Neuronal stem cell (in vitro differentiated cells): ENCODE data around the gene OBP2A.

Experiments used
- DNase-seq: peaks from one replicate; pipeline ENCODE4 v3.0.0-alpha.2; 2013; ENCODE audit warnings: low spot score
- H2AFZ ChIP-seq: one replicate; pipeline ENCODE4 v1.6.1; 2013; ENCODE audit warnings: mild to moderate bottlenecking, low read length, inconsistent platforms
- H2AK5ac ChIP-seq: 2 replicates; pipeline ENCODE4 v1.6.1; 2013; ENCODE audit warnings: low read depth, mild to moderate bottlenecking, inconsistent platforms, low read length, moderate library complexity, mixed read lengths
- H2BK120ac ChIP-seq: 2 replicates; pipeline ENCODE4 v1.6.1; 2013; ENCODE audit warnings: low read depth, mild to moderate bottlenecking, inconsistent platforms, low read length, moderate library complexity, mixed read lengths
- H2BK12ac ChIP-seq: one replicate; pipeline ENCODE4 v1.6.1; 2013; ENCODE audit warnings: low read length, inconsistent platforms
- H2BK15ac ChIP-seq: 2 replicates; pipeline ENCODE4 v1.6.1; 2013; ENCODE audit warnings: mild to moderate bottlenecking, low read length, inconsistent platforms, mixed read lengths
- H2BK5ac ChIP-seq: one replicate; pipeline ENCODE4 v1.6.1; 2013; ENCODE audit warnings: inconsistent platforms, mild to moderate bottlenecking, low read length, moderate library complexity
- H3K14ac ChIP-seq: one replicate; pipeline ENCODE4 v1.6.1; 2013; ENCODE audit warnings: low read length, inconsistent platforms
- H3K18ac ChIP-seq: 2 replicates; pipeline ENCODE4 v1.6.1; 2013; ENCODE audit warnings: low read length, inconsistent platforms
- H3K23ac ChIP-seq: 2 replicates; pipeline ENCODE4 v1.6.1; 2013; ENCODE audit warnings: low read depth, mild to moderate bottlenecking, mixed read lengths, low read length, inconsistent platforms; ENCODE audit not compliant: poor library complexity
- H3K27ac ChIP-seq: replicated peaks from 3 replicates; pipeline ENCODE4 v1.5.1; 2013; ENCODE audit warnings: low read length, inconsistent platforms
- H3K27me3 ChIP-seq, 3 experiments: 2 replicates each; pipeline ENCODE4 v1.6.1; 2013; ENCODE audit warnings: low read length in 3 of 3, mild to moderate bottlenecking in 2 of 3, inconsistent platforms in 1 of 3, low read depth in 1 of 3, mixed read lengths in 1 of 3, moderate library complexity in 1 of 3; ENCODE audit not compliant: control insufficient read depth in 3 of 3, insufficient read depth in 3 of 3
- H3K36me3 ChIP-seq, 2 donors: replicated peaks in 1 of 2; 2 replicates each; pipeline ENCODE4 v1.6.1; 2013; ENCODE audit warnings: low read length in 2 of 2; ENCODE audit not compliant: control insufficient read depth in 2 of 2, insufficient read depth in 2 of 2
- H3K4ac ChIP-seq: 2 replicates; pipeline ENCODE4 v1.6.1; 2013; ENCODE audit warnings: inconsistent platforms, mild to moderate bottlenecking, low read length, moderate library complexity
- H3K4me1 ChIP-seq, 2 donors: 1 replicate in 1 of 2; 2 replicates in 1 of 2; pipeline ENCODE4 v1.6.1; 2013; ENCODE audit warnings: low read length in 2 of 2, low read depth in 1 of 2; ENCODE audit not compliant: control insufficient read depth in 2 of 2, insufficient read depth in 1 of 2
- H3K4me2 ChIP-seq: one replicate; pipeline ENCODE4 v1.6.1; 2013; ENCODE audit warnings: mild to moderate bottlenecking, low read length, inconsistent platforms; ENCODE audit not compliant: insufficient read depth, poor library complexity, severe bottlenecking
- H3K4me3 ChIP-seq, 2 donors: 2 replicates each; pipeline ENCODE4 v1.5.1; 2013; ENCODE audit warnings: low read length in 2 of 2, mild to moderate bottlenecking in 2 of 2, inconsistent platforms in 1 of 2, moderate library complexity in 1 of 2
- H3K79me1 ChIP-seq: one replicate; pipeline ENCODE4 v1.6.1; 2013; ENCODE audit warnings: low read depth, mild to moderate bottlenecking, inconsistent platforms, low read length, moderate library complexity
- H3K9ac ChIP-seq: one replicate; pipeline ENCODE4 v1.6.1; 2013; ENCODE audit warnings: mild to moderate bottlenecking, low read depth, low read length, inconsistent platforms; ENCODE audit not compliant: poor library complexity
- H3K9me3 ChIP-seq, 2 donors: replicated peaks in 1 of 2; 2 replicates each; pipeline versions ENCODE3 to v1.6.1; 2013; ENCODE audit warnings: low read length in 2 of 2, mild to moderate bottlenecking in 2 of 2, inconsistent platforms in 1 of 2, low read depth in 1 of 2, mixed read lengths in 1 of 2, moderate library complexity in 1 of 2; ENCODE audit not compliant: control insufficient read depth in 2 of 2, insufficient read depth in 1 of 2
- H4K8ac ChIP-seq: one replicate; pipeline ENCODE4 v1.6.1; 2013; ENCODE audit warnings: low read depth, mild to moderate bottlenecking, inconsistent platforms, low read length, moderate library complexity
- H4K91ac ChIP-seq: one replicate; pipeline ENCODE4 v1.6.1; 2013; ENCODE audit warnings: low read length, low read depth, mild to moderate bottlenecking, inconsistent platforms; ENCODE audit not compliant: poor library complexity
- WGBS, 2 donors: extraction: QIAGEN DNeasy Blood & Tissue Kit; methylation state at CpG; one replicate each; pipeline ENCODE4 v1.1.7; 2013; ENCODE audit warnings: missing lambda C conversion rate in 2 of 2, mixed read lengths in 1 of 2; ENCODE audit not compliant: insufficient read length in 2 of 2, insufficient replicate concordance in 1 of 2; ENCODE audit errors: extremely low coverage in 2 of 2; 5-methylcytosine and 5-hydroxymethylcytosine counted together

The OBP2A gene

GRCh38 chr9:135515083-135515951 is 30.6 kb upstream of the OBP2A start:
- no peak for DNase-seq
- H2AK5ac ChIP-seq, result peak overlapping the region; percentile 52
- H2BK15ac ChIP-seq, result no peak overlapping the region
- no peak overlapping the region for H3K4me2 ChIP-seq
- no peak overlapping the region for H2BK120ac ChIP-seq
- H4K91ac ChIP-seq, result no peak overlapping the region
- H3K4me1 ChIP-seq, result peaks cover 0 to 3% of the 10 kb centered on the region in 2 donors
- no peak overlapping the region for H3K9ac ChIP-seq
- no peak overlapping the region for H3K23ac ChIP-seq
- H3K9me3 ChIP-seq, result no peaks in the 10 kb centered on the region
- H3K18ac ChIP-seq, result no peak overlapping the region
- no peaks in the 10 kb centered on the region for H3K36me3 ChIP-seq
- no peak overlapping the region for H2BK5ac ChIP-seq
- no peak overlapping the region for H2BK12ac ChIP-seq
- H4K8ac ChIP-seq, result no peak overlapping the region
- peak overlapping the region; percentile 82 for H2AFZ ChIP-seq
- no peak overlapping the region for H3K4me3 ChIP-seq
- no peak overlapping the region for H3K14ac ChIP-seq
- no peak overlapping the region for H3K4ac ChIP-seq
- no peaks in the 10 kb centered on the region for H3K27me3 ChIP-seq
- H3K27ac ChIP-seq, result no peak overlapping the region
- WGBS, 2 donors, result no CpG with 5 or more reads among the region's 31 CpGs
- H3K79me1 ChIP-seq, result no peaks in the 10 kb centered on the region

- no peak overlapping the region for H2BK5ac ChIP-seq
- H4K91ac ChIP-seq, result no peak overlapping the region
- no peak overlapping the region for H2BK15ac ChIP-seq
- H3K36me3 ChIP-seq, result no peaks in the 10 kb centered on the region
- DNase-seq, result no peak
- H3K79me1 ChIP-seq, result no peaks in the 10 kb centered on the region
- no peak overlapping the region for H3K4me3 ChIP-seq
- H3K9me3 ChIP-seq, result no peaks in the 10 kb centered on the region
- H3K4me1 ChIP-seq, result peaks cover 0 to 3% of the 10 kb centered on the region in 2 donors
- no peak overlapping the region for H2BK12ac ChIP-seq
- H2BK120ac ChIP-seq, result no peak overlapping the region
- no peak overlapping the region for H3K14ac ChIP-seq
- H3K27me3 ChIP-seq, result no peaks in the 10 kb centered on the region
- H3K23ac ChIP-seq, result no peak overlapping the region
- no peak overlapping the region for H3K9ac ChIP-seq
- H3K27ac ChIP-seq, result no peak overlapping the region
- H2AFZ ChIP-seq, result peak overlapping the region; percentile 82
- H2AK5ac ChIP-seq, result no peak overlapping the region
- no CpG with 5 or more reads among the region's 25 CpGs for WGBS, 2 donors
- H3K4me2 ChIP-seq, result no peak overlapping the region
- no peak overlapping the region for H4K8ac ChIP-seq
- H3K18ac ChIP-seq, result peak overlapping the region; percentile 89
- no peak overlapping the region for H3K4ac ChIP-seq
Observed at GRCh38 chr9:135516132-135516860, 29.6 kb upstream of the OBP2A start.

GRCh38 chr9:135517407-135517822 is 28.5 kb upstream of the OBP2A start:
- DNase-seq, result no peak
- WGBS, 2 donors, result no CpG with 5 or more reads among the region's 24 CpGs
- H3K4me2 ChIP-seq, result no peak overlapping the region

More at GRCh38 chr9:135517407-135517822, 28.5 kb upstream of the OBP2A start:
- peaks cover 0 to 1% (median 0%) of the 10 kb centered on the region in 3 experiments for H3K27me3 ChIP-seq
- H2AK5ac ChIP-seq, result no peak overlapping the region
- no peaks in the 10 kb centered on the region for H3K79me1 ChIP-seq
- no peaks in the 10 kb centered on the region for H3K9me3 ChIP-seq
- H3K23ac ChIP-seq, result no peak overlapping the region
- peak overlapping the region; percentile 82 for H3K14ac ChIP-seq
- no peak overlapping the region for H2BK120ac ChIP-seq
- H2BK12ac ChIP-seq, result no peak overlapping the region
- H3K4me1 ChIP-seq, result peaks cover 0 to 3% of the 10 kb centered on the region in 2 donors
- H4K91ac ChIP-seq, result no peak overlapping the region
- no peak overlapping the region for H2BK15ac ChIP-seq
- no peak overlapping the region for H3K4me3 ChIP-seq
- H4K8ac ChIP-seq, result no peak overlapping the region
- H3K27ac ChIP-seq, result no peak overlapping the region
- H2BK5ac ChIP-seq, result no peak overlapping the region
- H3K9ac ChIP-seq, result no peak overlapping the region
- H3K36me3 ChIP-seq, result no peaks in the 10 kb centered on the region
- H3K18ac ChIP-seq, result no peak overlapping the region
- no peak overlapping the region for H2AFZ ChIP-seq
- H3K4ac ChIP-seq, result no peak overlapping the region
